NK-92 treated with Interleukin-12 subunit alpha and Interleukin-12 subunit beta, amount 100 ng/mL, for 24 hours (cell line): ENCODE measurements around the gene GJD3.
"Not testable (repeated sequence)": the region's sequence is repeated elsewhere in the genome, so short reads cannot be mapped to it uniquely, and the experiment has no call there.

Source experiments
- DNase-seq: peaks from one replicate; lab custom pipeline; 2025; lab: John Stamatoyannopoulos, UW

Gene GJD3, protein sequence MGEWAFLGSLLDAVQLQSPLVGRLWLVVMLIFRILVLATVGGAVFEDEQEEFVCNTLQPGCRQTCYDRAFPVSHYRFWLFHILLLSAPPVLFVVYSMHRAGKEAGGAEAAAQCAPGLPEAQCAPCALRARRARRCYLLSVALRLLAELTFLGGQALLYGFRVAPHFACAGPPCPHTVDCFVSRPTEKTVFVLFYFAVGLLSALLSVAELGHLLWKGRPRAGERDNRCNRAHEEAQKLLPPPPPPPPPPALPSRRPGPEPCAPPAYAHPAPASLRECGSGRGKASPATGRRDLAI

GRCh38 chr17:40364121-40364861 is at the start of gene GJD3:
Gene GJD3 (minus strand): TSS chr17:40364737. CDS start chr17:40363815, 922 bp downstream.
- DNase-seq = no peak

DNA sequence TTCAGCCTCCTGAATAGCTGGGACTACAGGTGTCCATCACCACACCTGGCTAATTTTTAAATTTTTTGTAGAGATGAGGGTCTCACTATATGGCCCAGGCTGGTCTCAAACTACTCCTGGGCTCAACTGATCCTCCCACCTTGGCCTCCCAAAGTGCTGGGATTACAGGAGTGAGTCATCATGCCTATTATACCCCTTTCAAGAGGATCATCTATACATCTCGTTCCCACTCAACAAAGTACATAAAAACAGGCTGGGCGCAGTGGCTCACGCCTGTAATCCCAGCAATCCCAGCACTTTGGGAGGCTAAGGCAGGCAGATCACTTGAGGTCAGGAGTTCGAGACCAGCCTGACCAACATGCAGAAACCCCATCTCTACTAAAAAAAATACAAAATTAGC is 49.8 kb upstream of the GJD3 start:
- not testable (repeated sequence) for DNase-seq

DNA sequence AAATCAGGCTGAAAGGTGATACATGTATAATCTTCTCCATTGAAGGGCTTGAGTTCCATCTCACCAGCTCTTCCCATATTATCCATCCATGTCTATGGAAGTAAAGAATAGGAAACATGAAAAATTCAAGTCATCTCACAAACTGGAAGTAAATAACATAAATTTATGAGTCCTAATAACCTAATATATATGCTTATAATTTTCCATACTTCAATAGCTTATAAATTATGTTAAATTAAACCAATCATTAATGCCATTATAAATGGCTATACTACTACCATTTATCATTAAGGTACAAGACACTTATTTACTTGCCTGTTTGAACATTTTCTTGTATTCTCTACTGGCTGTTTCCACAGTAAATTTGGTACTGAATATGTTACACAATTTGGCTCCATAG is 48.3 kb upstream of the GJD3 start:
- DNase-seq = no peak

DNA sequence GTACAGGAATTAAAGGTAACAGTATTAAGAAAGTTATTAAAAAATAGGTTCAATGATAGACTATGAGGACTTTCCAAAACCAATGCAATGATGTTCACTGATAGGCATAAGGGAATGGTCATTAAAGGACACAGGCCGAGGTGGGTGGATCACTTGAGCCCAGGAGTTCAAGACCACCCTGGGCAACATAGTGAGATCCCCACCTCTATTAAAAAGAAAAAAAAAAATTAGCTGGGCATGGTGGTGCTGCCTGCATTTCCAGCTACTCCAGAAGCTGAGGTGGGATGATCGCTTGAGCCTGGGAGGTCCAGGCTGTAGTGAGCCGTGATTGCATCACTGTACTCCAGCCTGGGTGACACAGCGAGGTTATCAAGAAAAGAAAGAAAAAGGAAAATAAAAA is 47.3 kb upstream of the GJD3 start:
- no peak for DNase-seq

DNA sequence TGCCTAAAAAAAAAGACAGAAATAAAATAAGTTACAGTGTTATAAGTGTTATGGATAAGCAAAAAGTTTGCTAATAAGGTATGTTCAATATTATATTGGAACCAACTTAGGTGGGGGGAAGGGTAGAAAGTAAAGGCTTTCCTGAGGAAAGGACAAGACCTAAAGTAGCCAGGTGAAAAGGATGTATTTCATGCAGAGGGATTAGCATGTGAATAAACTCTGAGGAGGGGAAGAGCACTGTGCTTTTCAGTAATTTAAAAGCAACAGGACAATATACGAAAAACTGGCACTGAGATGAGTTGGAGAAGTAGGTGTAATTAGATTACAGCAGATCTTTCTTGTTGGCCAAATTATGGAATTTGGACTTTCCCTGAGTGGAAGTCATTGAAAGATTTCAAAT is 45.5 kb upstream of the GJD3 start:
- no peak for DNase-seq

DNA sequence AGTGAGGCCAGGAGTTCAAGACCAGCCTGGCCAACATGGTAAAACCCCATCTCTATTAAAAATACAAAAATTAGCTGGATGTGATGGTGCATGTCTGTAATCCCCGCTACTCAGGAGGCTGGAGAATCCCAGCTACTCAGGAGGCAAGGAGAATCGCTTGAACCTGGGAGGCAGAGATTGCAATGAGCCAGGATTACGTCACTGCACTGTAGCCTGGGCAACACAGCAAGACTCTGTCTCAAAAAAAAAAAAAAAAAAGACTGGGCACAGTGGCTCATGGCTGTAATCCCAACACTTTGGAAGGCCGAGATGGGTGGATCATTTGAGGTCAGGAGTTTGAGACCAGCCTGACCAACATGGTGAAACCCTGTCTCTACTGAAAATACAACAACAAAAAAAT is 45.0 kb upstream of the GJD3 start:
- not testable (repeated sequence) for DNase-seq

GRCh38 chr17:40407460-40407859 is 42.9 kb upstream of the GJD3 start:
- no peak for DNase-seq

GRCh38 chr17:40404003-40404402 is 39.5 kb upstream of the GJD3 start:
- DNase-seq = no peak

DNA sequence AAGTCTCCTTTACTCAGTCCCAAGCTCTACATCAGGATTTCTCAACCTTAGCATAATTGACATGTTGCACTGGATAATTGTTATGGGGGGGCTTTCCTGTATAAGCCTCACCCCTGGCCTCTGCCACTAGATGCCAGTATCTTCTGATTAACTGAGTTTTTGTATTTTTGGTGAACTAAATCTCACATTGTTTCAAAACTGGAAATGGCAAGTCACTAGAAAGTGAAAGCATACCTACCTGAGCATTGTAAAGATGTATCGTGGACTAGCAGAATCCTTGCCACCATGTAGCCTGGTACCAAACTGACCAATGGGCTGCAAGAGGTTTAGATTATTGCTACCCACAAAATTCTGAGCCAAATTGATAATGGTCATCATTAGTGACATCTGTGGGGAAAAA is 38.1 kb upstream of the GJD3 start:
- no peak for DNase-seq

- DNase-seq = no peak
These were observed 34.6 kb upstream of the GJD3 start for GRCh38 chr17:40399185-40399584.

- DNase-seq = not testable (repeated sequence)
These were observed 22.0 kb upstream of the GJD3 start for GRCh38 chr17:40386555-40386954.

DNA sequence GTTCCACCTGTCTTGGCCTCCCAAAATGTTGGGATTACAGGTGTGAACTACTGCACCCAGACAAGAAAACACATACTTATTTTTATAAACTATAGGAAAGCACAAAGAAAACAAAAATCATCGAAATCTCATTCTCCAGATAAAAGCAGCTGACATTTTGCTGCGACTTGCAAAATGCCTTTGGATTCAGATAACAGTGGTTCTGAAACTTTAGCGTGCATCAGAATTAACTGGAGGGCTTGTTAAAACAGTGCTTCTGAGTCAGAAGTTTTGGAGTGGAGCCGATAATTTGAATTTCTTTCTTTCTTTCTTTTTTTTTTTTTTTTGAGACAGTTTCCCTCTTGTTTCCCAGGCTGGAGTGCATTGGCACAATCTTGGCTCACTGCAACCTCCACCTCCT is 17.7 kb upstream of the GJD3 start:
- DNase-seq = no peak

- no peak for DNase-seq
These were observed 14.4 kb upstream of the GJD3 start for GRCh38 chr17:40378966-40379365.

GRCh38 chr17:40377832-40378231 is 13.3 kb upstream of the GJD3 start:
- no peak for DNase-seq

GRCh38 chr17:40376541-40376940 is 12.0 kb upstream of the GJD3 start:
- DNase-seq = not testable (repeated sequence)

- not testable (repeated sequence) for DNase-seq
These were observed 11.2 kb upstream of the GJD3 start for GRCh38 chr17:40375786-40376185.

DNA sequence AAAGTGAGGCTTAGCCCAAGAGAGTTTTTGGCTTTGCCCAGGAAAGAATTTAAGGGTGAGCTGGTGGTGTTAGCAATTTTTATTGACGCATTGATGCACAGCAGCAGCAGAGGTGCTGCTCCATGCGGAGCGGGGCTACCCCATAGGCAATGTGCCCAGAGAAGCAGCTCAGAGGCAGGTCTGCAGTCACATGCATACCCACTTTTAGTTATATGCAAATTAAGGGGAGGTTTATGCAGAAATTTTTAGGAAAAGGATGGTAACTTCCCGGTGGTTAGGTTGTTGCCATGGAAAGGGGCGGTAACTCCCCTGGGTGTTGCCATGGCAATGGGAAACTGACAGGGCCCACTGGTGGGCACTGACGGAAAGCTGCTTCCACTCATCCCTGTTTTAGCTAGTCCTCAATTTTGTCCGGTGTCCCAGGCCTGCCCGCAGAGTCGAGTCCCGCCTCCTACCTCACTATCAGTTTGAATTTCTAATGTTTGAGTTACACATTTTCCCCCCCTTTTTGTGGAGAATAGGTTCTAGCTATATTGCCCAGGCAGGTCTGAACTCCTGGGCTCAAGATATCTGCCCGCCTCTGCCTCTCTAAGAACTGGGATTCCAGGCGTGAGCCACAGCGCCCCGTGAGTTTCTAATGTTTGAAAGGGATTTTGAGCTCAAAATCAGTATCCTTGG is 10.4 kb upstream of the GJD3 start:
- DNase-seq = no peak

DNA sequence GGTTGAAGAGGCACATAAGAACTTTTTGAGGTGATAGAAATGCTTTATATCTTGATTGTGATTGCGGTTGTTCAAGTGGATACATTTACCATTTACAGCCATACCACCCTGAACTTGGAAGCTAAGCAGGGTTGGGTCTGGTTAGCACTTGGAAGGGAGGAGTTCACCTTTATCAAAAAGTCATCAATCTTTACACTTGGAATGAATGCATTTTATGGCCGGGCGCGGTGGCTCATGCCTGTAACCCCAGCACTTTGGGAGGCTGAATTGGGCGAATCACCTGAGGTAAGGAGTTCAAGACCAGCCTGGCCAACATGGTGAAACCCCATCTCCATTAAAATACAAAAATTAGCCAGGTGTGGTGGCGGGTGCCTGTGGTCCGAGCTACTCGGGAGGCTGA is 9.5 kb upstream of the GJD3 start:
- DNase-seq = no peak

DNA sequence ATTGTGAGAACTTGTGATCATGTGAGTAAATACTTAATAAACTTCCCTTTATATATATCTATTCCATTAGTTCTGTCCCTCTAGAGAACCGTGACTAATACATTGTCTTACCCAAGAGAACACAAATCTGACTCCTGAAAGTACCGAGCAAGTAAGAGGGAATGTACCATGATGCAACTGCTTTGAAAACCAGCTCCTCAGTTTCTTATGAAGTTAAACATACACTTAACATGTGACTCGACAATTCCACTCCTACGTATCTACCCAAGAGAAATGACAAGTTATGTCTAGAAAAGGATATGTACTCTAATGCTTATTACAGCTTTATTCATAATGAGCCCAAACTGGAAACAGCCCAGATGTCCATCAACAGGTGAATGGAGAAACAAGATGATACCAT is 8.8 kb upstream of the GJD3 start:
- no peak for DNase-seq

DNA sequence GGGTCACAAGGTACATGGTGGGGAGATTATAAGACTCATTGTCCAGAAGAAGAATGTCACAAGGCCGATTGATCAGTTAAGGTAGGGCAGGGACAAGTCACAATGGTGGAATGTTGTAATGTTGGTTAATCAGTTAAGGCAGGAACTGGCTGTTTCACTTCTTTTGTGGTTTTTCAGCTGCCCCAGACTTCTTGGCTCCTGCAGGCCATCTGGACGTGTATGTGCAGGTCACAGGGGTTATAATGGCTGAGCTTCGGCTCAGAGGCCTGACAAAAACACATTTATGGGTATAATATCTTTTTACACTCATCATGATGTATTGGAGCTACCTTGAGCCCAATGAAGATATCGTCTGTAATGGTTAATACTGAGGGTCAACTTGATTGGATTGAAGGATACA is 8.1 kb upstream of the GJD3 start:
- not testable (repeated sequence) for DNase-seq

- DNase-seq = no peak
These were observed 7.5 kb upstream of the GJD3 start for GRCh38 chr17:40372031-40372430.

DNA sequence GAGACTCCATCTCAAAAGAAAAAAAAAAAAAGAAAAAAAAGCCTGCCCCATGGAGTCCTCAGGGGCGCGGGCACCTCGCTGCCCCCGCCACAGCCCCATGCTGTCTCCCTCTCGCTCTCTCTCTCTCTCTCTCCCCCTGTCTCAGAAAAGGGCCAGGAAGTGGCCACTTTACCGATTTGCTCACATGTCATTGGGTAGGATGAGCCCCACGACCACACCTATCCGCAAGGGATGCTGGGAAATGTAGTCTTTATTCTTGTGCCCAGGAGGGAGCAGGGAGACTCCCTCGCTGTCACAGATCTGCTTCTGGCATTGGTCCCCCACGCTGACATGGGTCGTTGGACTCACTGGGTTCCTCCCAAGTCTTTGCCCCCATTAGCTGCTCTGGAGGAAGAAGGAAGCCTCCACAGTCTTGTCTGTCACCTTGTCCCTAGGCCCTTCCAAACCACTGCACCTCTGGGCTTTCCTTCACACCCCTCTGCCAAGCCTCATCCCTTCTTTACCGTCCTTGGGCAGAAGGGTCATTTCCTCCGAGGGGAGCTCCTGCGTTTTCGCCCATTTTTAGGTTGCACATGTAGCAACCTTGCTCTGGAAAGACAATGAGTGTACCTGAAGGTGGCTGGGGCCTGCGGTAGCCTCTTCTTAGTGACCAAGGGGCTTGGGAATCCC is 6.9 kb upstream of the GJD3 start:
- DNase-seq = no peak

GRCh38 chr17:40369923-40370322 is 5.4 kb upstream of the GJD3 start:
- no peak for DNase-seq
